GM23248 (cell line): ENCODE data around the gene GPC1. TPM values are rescaled to one million over a fixed set of nuclear protein-coding genes. Genes with fewer than 3 reads are reported as not detected.

Experiments used
- DNase-seq: peaks from one replicate; pipeline ENCODE4 v3.0.0-alpha.2; 2015
- H2AFZ ChIP-seq: fragments of 200-600 bp; sonication (generic); 2 replicates; pipeline ENCODE4 v1.6.1; 2016; ENCODE audit warnings: antibody characterized with exemption
- H3F3A ChIP-seq: fragments of 200-600 bp; sonication (generic); 2 replicates; pipeline ENCODE4 v1.6.1; 2016; ENCODE audit warnings: mild to moderate bottlenecking, antibody characterized with exemption, mixed run types; ENCODE audit not compliant: insufficient read depth
- H3K27ac ChIP-seq: fragments of 200-600 bp; sonication (generic); 2 replicates; pipeline ENCODE4 v1.5.1; 2016; ENCODE audit warnings: mild to moderate bottlenecking
- H3K27me3 ChIP-seq: fragments of 200-600 bp; sonication (generic); replicated peaks from 2 replicates; pipeline ENCODE4 v1.6.1; 2016; ENCODE audit warnings: mild to moderate bottlenecking; ENCODE audit not compliant: insufficient read depth
- H3K36me3 ChIP-seq: fragments of 200-600 bp; sonication (generic); 2 replicates; pipeline ENCODE4 v1.6.1; 2016; ENCODE audit warnings: low read depth, mild to moderate bottlenecking
- H3K4me1 ChIP-seq: fragments of 200-600 bp; sonication (generic); 2 replicates; pipeline ENCODE4 v1.6.1; 2016; ENCODE audit warnings: mild to moderate bottlenecking; ENCODE audit not compliant: insufficient read depth
- H3K4me2 ChIP-seq: fragments of 200-600 bp; sonication (generic); one replicate; pipeline ENCODE4 v1.6.1; 2016; ENCODE audit warnings: mild to moderate bottlenecking; ENCODE audit not compliant: unreplicated experiment
- H3K4me3 ChIP-seq: fragments of 200-600 bp; sonication (generic); 2 replicates; pipeline ENCODE4 v1.5.1; 2016; ENCODE audit warnings: mild to moderate bottlenecking
- H3K79me2 ChIP-seq: fragments of 200-600 bp; sonication (generic); 2 replicates; pipeline ENCODE4 v1.6.1; 2016; ENCODE audit warnings: mild to moderate bottlenecking; ENCODE audit not compliant: insufficient read depth
- H3K9ac ChIP-seq: fragments of 200-600 bp; sonication (generic); 2 replicates; pipeline ENCODE4 v1.6.1; 2016; ENCODE audit warnings: mild to moderate bottlenecking
- H3K9me2 ChIP-seq: fragments of 200-600 bp; sonication (generic); 2 replicates; pipeline ENCODE4 v1.6.1; 2016; ENCODE audit warnings: mixed run types, mild to moderate bottlenecking, moderate library complexity; ENCODE audit not compliant: insufficient read depth
- H3K9me3 ChIP-seq: fragments of 200-600 bp; sonication (generic); one replicate; pipeline ENCODE4 v1.6.1; 2017; ENCODE audit warnings: low read depth
- H4K20me1 ChIP-seq: fragments of 200-600 bp; sonication (generic); 2 replicates; pipeline ENCODE4 v1.6.0; 2016; ENCODE audit not compliant: insufficient read depth
- EZH2 ChIP-seq: fragments of 200-600 bp; sonication (generic); IDR thresholded peaks from 2 replicates; pipeline ENCODE4 v1.6.1; 2018; ENCODE audit warnings: antibody characterized with exemption, mild to moderate bottlenecking; ENCODE audit not compliant: insufficient read depth, poor library complexity, severe bottlenecking
- EZH2phosphoT487 ChIP-seq: fragments of 200-600 bp; sonication (generic); IDR thresholded peaks from 2 replicates; pipeline ENCODE4 v1.6.1; 2018; ENCODE audit warnings: antibody characterized with exemption, moderate library complexity, mild to moderate bottlenecking, low read depth; ENCODE audit not compliant: insufficient read depth
- WGBS, 2 experiments: methylation state at CpG; one replicate each; pipeline ENCODE4 v1.1.6; 2015 to 2017; ENCODE audit warnings: low lambda C conversion rate in 2 of 2, low coverage in 1 of 2; ENCODE audit errors: missing lambda C conversion rate in 2 of 2; 5-methylcytosine and 5-hydroxymethylcytosine counted together
- in situ Hi-C: fragments of 300-500 bp; cut with MboI; formaldehyde crosslinking; loops from 2 replicates; pipeline ENCODE4 v1.15.0; 2020
- polyA plus RNA-seq: library from polyadenylated mRNA; unstranded; fragments of >200 nt; fragmentation: Nextera tagmentation; extraction: Ambion mirVana; gene quantifications from 2 replicates; pipeline ENCODE4 v1.2.1, GENCODE V29; 2016
- total RNA-seq: library from RNA; depleted of rRNA; stranded (reverse); fragments of >200 nt; shearing (Covaris generic); gene quantifications from 2 replicates; pipeline ENCODE4 v1.2.3, GENCODE V29; 2014

GPC1 gene
- total and polyA plus RNA-seq, 2 experiments from 2014 or later: 66.4 to 88.2 TPM

DNA sequence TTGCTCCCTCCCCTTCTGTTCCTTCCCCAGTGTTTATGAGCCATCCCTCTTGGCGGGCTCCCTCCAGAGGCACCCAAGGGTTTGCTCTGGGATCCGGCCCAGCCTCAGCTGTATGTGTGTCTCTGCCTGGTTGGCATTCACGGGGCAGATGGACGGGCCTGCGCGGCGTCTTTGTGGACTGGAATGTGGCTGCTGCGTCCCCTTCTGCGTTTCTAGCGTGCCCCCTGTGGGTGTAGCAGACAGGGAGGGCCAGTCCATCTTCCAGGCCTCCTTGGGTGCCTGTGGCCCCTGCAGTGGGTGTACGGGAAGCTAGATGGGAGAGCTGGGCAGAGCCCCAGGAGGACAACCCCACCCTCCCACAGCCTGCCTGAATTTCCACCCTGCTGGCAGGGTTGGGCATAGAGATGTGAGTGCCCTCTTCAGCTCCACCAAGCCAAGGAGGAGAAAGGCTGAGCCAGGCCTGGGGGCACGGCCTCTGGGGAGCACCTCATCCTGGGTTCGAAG is 15.7 kb downstream of the GPC1 start:
- no peak for DNase-seq
- in situ Hi-C loops: no loop called here
- H3K79me2 ChIP-seq: peaks cover 12% of the 10 kb centered on the region; the same call in 1 of the 2 replicates

DNA sequence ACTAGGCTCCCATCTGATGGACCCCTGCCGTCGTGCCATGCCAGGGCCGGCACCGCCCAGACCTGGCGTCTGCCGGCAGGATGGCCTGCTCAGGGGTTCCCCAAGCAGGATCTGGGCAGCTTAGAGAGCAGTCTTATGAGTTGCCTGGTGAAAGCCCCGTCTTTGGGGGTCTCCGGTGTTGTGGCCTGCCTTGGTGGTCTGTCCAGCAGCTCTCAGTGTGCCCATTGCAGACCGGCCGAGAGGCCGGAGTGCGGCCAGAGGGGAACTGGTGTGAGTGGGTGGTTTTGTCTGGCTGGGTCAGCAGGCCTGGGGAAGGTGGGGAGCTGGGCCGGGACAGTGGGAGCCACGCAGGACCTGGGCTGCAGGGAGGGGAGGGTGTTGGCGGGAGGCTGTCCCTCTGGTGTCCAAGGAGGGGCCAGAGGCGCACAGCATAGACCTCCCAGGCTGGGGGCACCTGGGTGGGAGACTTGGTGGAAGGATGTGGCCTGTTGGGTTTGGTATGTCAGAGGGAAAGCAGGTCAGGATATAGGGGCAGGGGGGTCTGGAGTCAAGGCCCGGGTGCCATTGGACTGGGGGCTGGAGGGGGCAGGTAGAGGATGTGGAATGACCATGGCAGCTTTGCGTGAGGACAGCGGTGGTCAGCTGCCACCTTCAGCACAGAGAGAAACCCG is 16.5 kb downstream of the GPC1 start:
- WGBS, 2 experiments: 67 to 75% methylated on average over 15 to 20 of the region's 20 CpGs
- no peak overlapping the region for H2AFZ ChIP-seq
- no peak for DNase-seq
- no peaks in the 10 kb centered on the region for H4K20me1 ChIP-seq
- H3K9me2 ChIP-seq: no peaks in the 10 kb centered on the region
- no peak overlapping the region for H3K27ac ChIP-seq
- no peaks in the 10 kb centered on the region for H3K36me3 ChIP-seq
- H3K27me3 ChIP-seq: no peaks in the 10 kb centered on the region
- TF ChIP-seq EZH2: no peak
- no peak for TF ChIP-seq EZH2phosphoT487
- H3K9me3 ChIP-seq: no peaks in the 10 kb centered on the region
- peaks cover 12% of the 10 kb centered on the region; the same call in 1 of the 2 replicates for H3K79me2 ChIP-seq
- peak overlapping the region; percentile 61 for H3K4me3 ChIP-seq
- H3K4me1 ChIP-seq: no peaks in the 10 kb centered on the region
- H3K9ac ChIP-seq: no peak overlapping the region
- no peaks in the 10 kb centered on the region for H3F3A ChIP-seq
- H3K4me2 ChIP-seq: peak overlapping the region; percentile 72
- in situ Hi-C loops: no loop called here

More for the DNA sequence above, 15.7 kb downstream of the GPC1 start:
- Histone ChIP-seq H3K4me3 (no peak overlapping the region), H4K20me1 (no peaks in the 10 kb centered on the region), H2AFZ (no peak overlapping the region), H3K36me3 (no peaks in the 10 kb centered on the region), H3K9ac (no peak overlapping the region), H3K27me3 (no peaks in the 10 kb centered on the region), H3K9me2 (no peaks in the 10 kb centered on the region), H3K27ac (no peak overlapping the region), H3F3A (no peaks in the 10 kb centered on the region), H3K9me3 (no peaks in the 10 kb centered on the region), H3K4me2 (no peak overlapping the region), H3K4me1 (no peaks in the 10 kb centered on the region)
- no peak for TF ChIP-seq EZH2phosphoT487
- TF ChIP-seq EZH2: no peak
- WGBS, 2 experiments: 86 to 87% methylated on average over 13 of the region's 13 CpGs

DNA sequence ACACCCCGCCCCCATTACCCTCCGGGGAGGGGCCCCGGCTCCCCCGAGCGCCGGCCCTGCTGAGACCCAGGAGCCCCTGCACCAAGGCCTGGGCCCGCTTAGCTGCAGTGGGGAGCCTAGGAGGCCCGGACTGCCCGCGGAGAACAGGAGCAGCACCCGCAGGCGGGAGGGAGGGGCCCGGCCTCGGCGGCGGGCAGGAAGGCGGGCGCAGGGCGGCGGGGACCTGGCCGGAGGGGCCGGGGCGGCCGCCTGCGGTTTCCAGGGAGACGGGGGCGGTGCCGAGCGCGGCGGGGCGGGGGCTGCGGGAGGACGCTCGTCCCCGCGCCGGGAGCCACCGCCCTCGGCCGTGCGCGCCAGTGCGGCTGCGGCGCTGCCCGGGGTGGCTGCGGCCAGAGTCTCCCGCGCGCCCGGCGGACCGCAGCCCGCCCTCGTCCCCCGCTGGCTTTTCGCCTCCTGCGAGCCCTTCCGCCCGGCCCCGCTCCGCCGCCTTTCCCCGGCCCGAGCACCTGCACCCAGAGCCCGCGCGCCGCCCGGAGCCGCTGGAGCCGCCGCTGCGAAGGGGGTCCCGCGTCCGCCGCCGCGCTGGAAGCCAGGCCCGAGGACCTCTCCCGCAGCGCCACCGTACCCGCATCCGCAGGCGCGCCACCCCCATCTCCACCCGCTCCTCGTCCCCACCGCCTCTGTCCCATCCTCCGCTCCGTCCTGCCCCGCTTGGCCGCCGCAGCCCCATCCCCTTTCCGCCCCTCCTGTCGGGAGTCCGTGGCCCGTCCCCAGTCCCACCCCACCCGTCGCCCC is 17.2 kb downstream of the GPC1 start:
- H3F3A ChIP-seq: no peaks in the 10 kb centered on the region
- in situ Hi-C loops: no loop called here
- peak; percentile 61 for DNase-seq
- TF ChIP-seq EZH2 (peak; percentile 81), EZH2phosphoT487 (0 out of 2 replicates have a peak, but pooled peaks have one; percentile 40)
- H4K20me1 ChIP-seq: no peaks in the 10 kb centered on the region
- peaks cover 12% of the 10 kb centered on the region; the same call in 1 of the 2 replicates for H3K79me2 ChIP-seq
- WGBS, 2 experiments: 1 to 2% methylated on average over 29 to 78 of the region's 103 CpGs
- H3K27ac ChIP-seq: no peak overlapping the region
- H2AFZ ChIP-seq: no peak overlapping the region
- no peaks in the 10 kb centered on the region for H3K9me3 ChIP-seq
- H3K36me3 ChIP-seq: no peaks in the 10 kb centered on the region
- H3K4me1 ChIP-seq: no peaks in the 10 kb centered on the region
- peak overlapping the region; percentile 61 for H3K4me3 ChIP-seq
- H3K4me2 ChIP-seq: peak overlapping the region; percentile 72
- H3K9ac ChIP-seq: no peak overlapping the region
- no peaks in the 10 kb centered on the region for H3K27me3 ChIP-seq
- no peaks in the 10 kb centered on the region for H3K9me2 ChIP-seq

DNA sequence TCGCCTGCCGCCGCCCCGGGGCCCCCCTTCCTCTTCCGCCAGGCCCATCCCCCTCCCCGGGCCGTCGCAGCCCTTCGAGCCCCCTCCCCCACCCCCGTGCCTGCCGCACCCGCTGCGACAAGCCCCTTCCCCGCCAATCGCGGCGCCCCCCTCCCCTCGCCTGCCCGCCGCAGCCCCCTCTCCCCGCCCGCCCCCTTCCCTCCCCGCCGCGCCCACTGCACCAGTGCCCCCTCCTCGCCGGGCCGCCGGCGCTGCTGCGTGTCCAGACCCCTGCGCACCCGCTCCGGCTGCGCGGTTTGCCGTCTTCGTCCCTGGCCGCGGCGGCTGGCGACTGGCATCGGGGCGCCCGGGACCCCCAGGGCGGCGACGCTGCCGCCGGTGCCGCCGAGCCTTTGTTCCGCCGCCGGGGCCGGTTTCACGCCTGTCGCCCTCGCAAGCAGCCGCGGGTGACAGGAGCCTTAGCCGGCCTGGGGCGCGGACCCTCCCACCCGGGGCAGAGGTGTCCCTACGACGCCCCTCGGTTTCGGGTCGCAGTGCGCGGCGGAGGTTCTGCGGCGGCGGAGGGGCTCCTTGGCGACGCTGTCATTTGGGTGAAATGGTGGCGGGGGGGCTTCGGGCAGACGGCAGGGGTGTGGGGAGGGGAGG is 18.1 kb downstream of the GPC1 start:
- no peak for TF ChIP-seq EZH2phosphoT487
- no peak for TF ChIP-seq EZH2
- H3F3A ChIP-seq: no peaks in the 10 kb centered on the region
- no peak overlapping the region for H3K9ac ChIP-seq
- H3K4me3 ChIP-seq: no peak overlapping the region
- H3K9me2 ChIP-seq: no peaks in the 10 kb centered on the region
- H2AFZ ChIP-seq: no peak overlapping the region
- H3K27ac ChIP-seq: no peak overlapping the region
- H3K36me3 ChIP-seq: no peaks in the 10 kb centered on the region
- H3K4me2 ChIP-seq: no peak overlapping the region
- no peak for DNase-seq
- 9 to 13% methylated on average over 38 to 81 of the region's 81 CpGs for WGBS, 2 experiments
- H4K20me1 ChIP-seq: no peaks in the 10 kb centered on the region
- in situ Hi-C loops: no loop called here
- no peaks in the 10 kb centered on the region for H3K27me3 ChIP-seq
- no peaks in the 10 kb centered on the region for H3K4me1 ChIP-seq
- no peaks in the 10 kb centered on the region for H3K9me3 ChIP-seq
- H3K79me2 ChIP-seq: peaks cover 12% of the 10 kb centered on the region; the same call in 1 of the 2 replicates
